Spleen (tissue), 7 donors: Measurements from ENCODE around the gene SMOC2.

ENCODE experiments used
- POLR2A ChIP-seq, 3 donors: fragments of 450-650 bp; IDR thresholded peaks; one replicate each; pipeline ENCODE4 v1.5.1; 2017; ENCODE audit warnings: antibody characterized with exemption in 3 of 3, mild to moderate bottlenecking in 1 of 3
- POLR2AphosphoS5 ChIP-seq, 3 donors: sonication (generic); formaldehyde crosslinking; IDR thresholded peaks; one replicate each; pipeline ENCODE4 v1.5.1; 2017; ENCODE audit warnings: antibody characterized with exemption in 3 of 3
- TF ChIP-seq, protein P1 (sequence below), 11 experiments: fragments of 200-600 bp in 7 of 11; fragments of 450-650 bp in 4 of 11; sonication (generic) in 4 of 11; IDR thresholded peaks in 8 of 11; conservative IDR thresholded peaks in 3 of 11; 1 replicate in 7 of 11; 2 replicates in 4 of 11; pipeline versions ENCODE4 v1.4.0 to v1.8.0; 2016 to 2021; ENCODE audit warnings: antibody characterized with exemption in 11 of 11, inconsistent platforms in 4 of 11, mild to moderate bottlenecking in 1 of 11
- donor health status: DM: no; HTN: no; CAD: no; lungs with moderate emphysema.
- donor health status: DM: no; HTN: no; CAD: no.
- donor health status: DM: no; HTN: no; CAD: no.

DNA sequence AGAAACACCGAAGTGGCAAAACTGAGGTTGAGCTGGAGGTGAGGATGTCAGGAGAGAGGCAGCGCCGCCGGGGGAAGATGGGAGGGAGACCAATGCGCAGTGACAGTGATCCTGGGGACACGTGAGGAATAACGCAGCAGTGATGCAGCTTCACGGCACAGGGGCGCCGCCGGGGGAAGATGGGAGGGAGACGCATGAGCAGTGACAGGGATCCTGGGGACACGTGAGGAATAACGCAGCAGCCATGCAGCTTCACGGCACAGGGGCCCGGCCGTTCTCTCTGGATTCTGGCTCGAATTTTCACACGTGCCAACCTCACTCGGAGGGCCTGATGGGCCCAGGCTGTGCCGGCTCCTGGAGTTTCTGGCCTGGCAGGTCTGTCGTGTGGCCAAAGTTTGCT, 94.7 kb downstream of the SMOC2 start:
- TF ChIP-seq POLR2AphosphoS5 (IDR thresholded peaks at IDR 0.05) (no peak), POLR2A (IDR thresholded peaks at IDR 0.05) (no peak)
- TF ChIP-seq, protein P1, sequence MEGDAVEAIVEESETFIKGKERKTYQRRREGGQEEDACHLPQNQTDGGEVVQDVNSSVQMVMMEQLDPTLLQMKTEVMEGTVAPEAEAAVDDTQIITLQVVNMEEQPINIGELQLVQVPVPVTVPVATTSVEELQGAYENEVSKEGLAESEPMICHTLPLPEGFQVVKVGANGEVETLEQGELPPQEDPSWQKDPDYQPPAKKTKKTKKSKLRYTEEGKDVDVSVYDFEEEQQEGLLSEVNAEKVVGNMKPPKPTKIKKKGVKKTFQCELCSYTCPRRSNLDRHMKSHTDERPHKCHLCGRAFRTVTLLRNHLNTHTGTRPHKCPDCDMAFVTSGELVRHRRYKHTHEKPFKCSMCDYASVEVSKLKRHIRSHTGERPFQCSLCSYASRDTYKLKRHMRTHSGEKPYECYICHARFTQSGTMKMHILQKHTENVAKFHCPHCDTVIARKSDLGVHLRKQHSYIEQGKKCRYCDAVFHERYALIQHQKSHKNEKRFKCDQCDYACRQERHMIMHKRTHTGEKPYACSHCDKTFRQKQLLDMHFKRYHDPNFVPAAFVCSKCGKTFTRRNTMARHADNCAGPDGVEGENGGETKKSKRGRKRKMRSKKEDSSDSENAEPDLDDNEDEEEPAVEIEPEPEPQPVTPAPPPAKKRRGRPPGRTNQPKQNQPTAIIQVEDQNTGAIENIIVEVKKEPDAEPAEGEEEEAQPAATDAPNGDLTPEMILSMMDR (IDR thresholded peaks at IDR 0.05 in 8 of 11, conservative IDR thresholded peaks at IDR 0.05 in 3 of 11): no peak
